GM23338 (cell line): Measurements from ENCODE around the gene DGKG. TPM values are rescaled to one million over a fixed set of nuclear protein-coding genes. Genes with fewer than 3 reads are reported as not detected.

Source experiments
- ATAC-seq: fragments of 200-7000 bp; cut with Tn5 transposase; 3 replicates; pipeline ENCODE4 v1.9.1; 2020
- DNase-seq: peaks from one replicate; pipeline ENCODE4 v3.0.0-alpha.2; 2015; ENCODE audit warnings: low spot score
- H2AFZ ChIP-seq: fragments of 200-600 bp; sonication (generic); 2 replicates; pipeline ENCODE4 v1.8.0; 2016; ENCODE audit warnings: antibody characterized with exemption, mild to moderate bottlenecking, moderate library complexity
- H3F3A ChIP-seq: fragments of 200-600 bp; sonication (generic); replicated peaks from 2 replicates; pipeline ENCODE4 v1.8.0; 2017; ENCODE audit warnings: antibody characterized with exemption, mixed run types, low read depth
- H3K27ac ChIP-seq: fragments of 200-600 bp; sonication (generic); 2 replicates; pipeline ENCODE4 v1.6.1; 2016; ENCODE audit warnings: low read depth
- H3K27me3 ChIP-seq: fragments of 200-600 bp; sonication (generic); 2 replicates; pipeline ENCODE4 v1.8.0; 2016; ENCODE audit warnings: mild to moderate bottlenecking, mixed run types, moderate library complexity; ENCODE audit not compliant: insufficient read depth
- H3K36me3 ChIP-seq: fragments of 200-600 bp; sonication (generic); 2 replicates; pipeline ENCODE4 v1.8.0; 2016; ENCODE audit warnings: mild to moderate bottlenecking; ENCODE audit not compliant: insufficient read depth
- H3K4me1 ChIP-seq: fragments of 200-600 bp; sonication (generic); 2 replicates; pipeline ENCODE4 v1.8.0; 2016; ENCODE audit warnings: mild to moderate bottlenecking, moderate library complexity; ENCODE audit not compliant: insufficient read depth
- H3K4me2 ChIP-seq: fragments of 200-600 bp; sonication (generic); 2 replicates; pipeline ENCODE4 v1.7.1; 2017; ENCODE audit warnings: mixed run types
- H3K4me3 ChIP-seq: fragments of 200-600 bp; sonication (generic); 2 replicates; pipeline ENCODE4 v1.6.1; 2016; ENCODE audit warnings: mixed run types
- H3K79me2 ChIP-seq: fragments of 200-600 bp; sonication (generic); replicated peaks from 2 replicates; pipeline ENCODE4 v1.8.0; 2017; ENCODE audit warnings: mild to moderate bottlenecking; ENCODE audit not compliant: insufficient read depth
- H3K9me2 ChIP-seq: fragments of 200-600 bp; sonication (generic); 2 replicates; pipeline ENCODE4 v1.8.0; 2017; ENCODE audit not compliant: insufficient read depth
- H4K20me1 ChIP-seq: fragments of 200-600 bp; sonication (generic); replicated peaks from 2 replicates; pipeline ENCODE4 v1.8.0; 2017; ENCODE audit warnings: mild to moderate bottlenecking; ENCODE audit not compliant: insufficient read depth
- H3K27ac Mint-ChIP-seq: 2 replicates; pipeline ENCODE4 v1.8.0; 2020; ENCODE audit warnings: inconsistent platforms, mild to moderate bottlenecking, moderate library complexity, mixed read lengths
- H3K27me3 Mint-ChIP-seq: 3 replicates; pipeline ENCODE4 v1.8.0; 2022; ENCODE audit warnings: low read depth, mild to moderate bottlenecking, moderate library complexity, mixed read lengths, inconsistent platforms; ENCODE audit not compliant: insufficient read depth, poor library complexity
- H3K36me3 Mint-ChIP-seq: 3 replicates; pipeline ENCODE4 v1.8.0; 2021; ENCODE audit warnings: low read depth, mild to moderate bottlenecking, inconsistent platforms, moderate library complexity, mixed read lengths
- H3K4me1 Mint-ChIP-seq: 3 replicates; pipeline ENCODE4 v1.8.0; 2020; ENCODE audit warnings: mild to moderate bottlenecking, inconsistent platforms, mixed read lengths
- H3K4me3 Mint-ChIP-seq: 3 replicates; pipeline ENCODE4 v1.8.0; 2021; ENCODE audit warnings: moderate library complexity, mild to moderate bottlenecking, inconsistent platforms, mixed read lengths
- H3K9me3 Mint-ChIP-seq: 3 replicates; pipeline ENCODE4 v1.8.0; 2020; ENCODE audit warnings: moderate library complexity, mild to moderate bottlenecking, inconsistent platforms, mixed read lengths
- EZH2 ChIP-seq: fragments of 200-600 bp; sonication (generic); IDR thresholded peaks from one replicate; pipeline ENCODE4 v1.8.0; 2017; ENCODE audit warnings: antibody characterized with exemption, mild to moderate bottlenecking, low read depth; ENCODE audit not compliant: unreplicated experiment
- EZH2phosphoT487 ChIP-seq: fragments of 200-600 bp; sonication (generic); IDR thresholded peaks from one replicate; pipeline ENCODE4 v1.8.1; 2018; ENCODE audit warnings: antibody characterized with exemption; ENCODE audit not compliant: unreplicated experiment
- POLR2AphosphoS5 ChIP-seq: IDR thresholded peaks from 2 replicates; pipeline ENCODE4 v1.6.1; 2016; ENCODE audit warnings: antibody characterized with exemption, low read depth
- REST ChIP-seq: IDR thresholded peaks from one replicate; pipeline ENCODE4 v1.6.1; 2018; ENCODE audit warnings: antibody characterized with exemption; ENCODE audit not compliant: unreplicated experiment
- STAT1 ChIP-seq: IDR thresholded peaks from one replicate; pipeline ENCODE4 v1.6.1; 2016; ENCODE audit warnings: antibody characterized with exemption; ENCODE audit not compliant: unreplicated experiment
- ZNF114 ChIP-seq: fragments of 250-450 bp; sonication (Bioruptor Pico); IDR thresholded peaks from 2 replicates; pipeline ENCODE4 v1.5.0; 2020; ENCODE audit warnings: mild to moderate bottlenecking, moderate library complexity
- ZNF331 ChIP-seq: fragments of 250-450 bp; sonication (Bioruptor Pico); IDR thresholded peaks from 2 replicates; pipeline ENCODE4 v1.5.0; 2020; ENCODE audit warnings: low read depth, mild to moderate bottlenecking, moderate library complexity
- polyA plus RNA-seq: library from polyadenylated mRNA; unstranded; fragments of >200 nt; fragmentation: Nextera tagmentation; extraction: Ambion mirVana; gene quantifications from 2 replicates; pipeline ENCODE4 v1.2.1, GENCODE V29; 2016
- total RNA-seq: library from RNA; depleted of rRNA; stranded (reverse); fragments of >200 nt; shearing (Covaris generic); gene quantifications from 2 replicates; pipeline ENCODE4 v1.2.3, GENCODE V29; 2014
- TF ChIP-seq, protein P1 (sequence below), 2 experiments: fragments of 200-600 bp in 1 of 2; sonication (generic) in 1 of 2; conservative IDR thresholded peaks; 2 replicates each; pipeline versions ENCODE4 v1.5.1 to v1.6.1; 2016 to 2017; ENCODE audit warnings: antibody characterized with exemption in 2 of 2, low read depth in 2 of 2, mild to moderate bottlenecking in 2 of 2, moderate library complexity in 1 of 2
- TF ChIP-seq, protein P2 (sequence below): IDR thresholded peaks from 2 replicates; pipeline ENCODE4 v1.6.1; 2016; ENCODE audit warnings: antibody characterized with exemption

The DGKG gene
- total and polyA plus RNA-seq, 2 experiments from 2014 or later, result 0.14 to 0.31 TPM

DNA sequence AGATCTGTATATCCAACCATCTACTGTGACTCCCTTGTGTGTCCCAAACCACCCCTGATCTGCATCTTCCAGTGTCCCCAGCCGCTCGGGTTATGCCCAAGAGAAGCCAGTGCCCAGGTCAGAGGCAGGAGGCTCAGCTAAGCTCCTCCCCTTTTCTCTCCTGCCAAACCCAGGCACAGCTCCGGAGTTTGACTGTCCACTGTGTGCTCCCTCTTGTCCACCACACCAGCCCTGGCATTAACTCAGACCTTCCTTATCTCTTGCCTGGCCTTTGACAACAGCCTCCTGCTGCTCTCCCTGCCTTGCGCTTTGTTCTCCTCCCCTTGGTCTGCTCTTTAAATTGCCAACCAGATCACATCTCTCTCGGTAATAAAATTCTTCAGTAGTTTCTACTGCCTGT lies 39.3 kb downstream of the DGKG start:
- Mint-ChIP-seq H3K4me3 (no peak overlapping the region), H3K27ac (no peak overlapping the region), H3K36me3 (no peaks in the 10 kb centered on the region), H3K27me3 (peaks cover 3% of the 10 kb centered on the region), H3K9me3 (no peaks in the 10 kb centered on the region), H3K4me1 (no peaks in the 10 kb centered on the region)
- DNase-seq (no peak), ATAC-seq (no peak)
- H3K27me3 ChIP-seq, result no peaks in the 10 kb centered on the region
- H3K9me2 ChIP-seq, result peaks cover 2% of the 10 kb centered on the region; the same call in 1 of the 2 replicates
- H4K20me1 ChIP-seq, result no peaks in the 10 kb centered on the region
- no peak overlapping the region for H3K4me3 ChIP-seq
- H3F3A ChIP-seq, result no peaks in the 10 kb centered on the region
- TF ChIP-seq ZNF114 (CRISPR knock-in tag) (no peak), POLR2AphosphoS5 (no peak), EZH2 (no peak), ZNF331 (CRISPR knock-in tag) (no peak)
- no peak overlapping the region for H3K27ac ChIP-seq
- no peaks in the 10 kb centered on the region for H3K36me3 ChIP-seq
- no peak overlapping the region for H3K4me2 ChIP-seq
- H3K4me1 ChIP-seq, result no peaks in the 10 kb centered on the region
- no peaks in the 10 kb centered on the region for H3K79me2 ChIP-seq
- no peak overlapping the region for H2AFZ ChIP-seq

- no peak overlapping the region for H3K27ac Mint-ChIP-seq
- Histone ChIP-seq H2AFZ (no peak overlapping the region), H3F3A (no peaks in the 10 kb centered on the region), H3K36me3 (no peaks in the 10 kb centered on the region), H3K79me2 (no peaks in the 10 kb centered on the region), H4K20me1 (no peaks in the 10 kb centered on the region), H3K4me2 (no peak overlapping the region), H3K27me3 (no peaks in the 10 kb centered on the region), H3K27ac (no peak overlapping the region), H3K9me2 (peaks cover 2% of the 10 kb centered on the region; the same call in 1 of the 2 replicates), H3K4me3 (no peak overlapping the region), H3K4me1 (no peaks in the 10 kb centered on the region)
- H3K27me3 Mint-ChIP-seq, result peaks cover 3% of the 10 kb centered on the region
- TF ChIP-seq, protein P1, sequence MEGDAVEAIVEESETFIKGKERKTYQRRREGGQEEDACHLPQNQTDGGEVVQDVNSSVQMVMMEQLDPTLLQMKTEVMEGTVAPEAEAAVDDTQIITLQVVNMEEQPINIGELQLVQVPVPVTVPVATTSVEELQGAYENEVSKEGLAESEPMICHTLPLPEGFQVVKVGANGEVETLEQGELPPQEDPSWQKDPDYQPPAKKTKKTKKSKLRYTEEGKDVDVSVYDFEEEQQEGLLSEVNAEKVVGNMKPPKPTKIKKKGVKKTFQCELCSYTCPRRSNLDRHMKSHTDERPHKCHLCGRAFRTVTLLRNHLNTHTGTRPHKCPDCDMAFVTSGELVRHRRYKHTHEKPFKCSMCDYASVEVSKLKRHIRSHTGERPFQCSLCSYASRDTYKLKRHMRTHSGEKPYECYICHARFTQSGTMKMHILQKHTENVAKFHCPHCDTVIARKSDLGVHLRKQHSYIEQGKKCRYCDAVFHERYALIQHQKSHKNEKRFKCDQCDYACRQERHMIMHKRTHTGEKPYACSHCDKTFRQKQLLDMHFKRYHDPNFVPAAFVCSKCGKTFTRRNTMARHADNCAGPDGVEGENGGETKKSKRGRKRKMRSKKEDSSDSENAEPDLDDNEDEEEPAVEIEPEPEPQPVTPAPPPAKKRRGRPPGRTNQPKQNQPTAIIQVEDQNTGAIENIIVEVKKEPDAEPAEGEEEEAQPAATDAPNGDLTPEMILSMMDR (conservative IDR thresholded peaks at IDR 0.05; ENCODE audit: low read depth in 2 of 2), result no peak
- TF ChIP-seq, protein P2, sequence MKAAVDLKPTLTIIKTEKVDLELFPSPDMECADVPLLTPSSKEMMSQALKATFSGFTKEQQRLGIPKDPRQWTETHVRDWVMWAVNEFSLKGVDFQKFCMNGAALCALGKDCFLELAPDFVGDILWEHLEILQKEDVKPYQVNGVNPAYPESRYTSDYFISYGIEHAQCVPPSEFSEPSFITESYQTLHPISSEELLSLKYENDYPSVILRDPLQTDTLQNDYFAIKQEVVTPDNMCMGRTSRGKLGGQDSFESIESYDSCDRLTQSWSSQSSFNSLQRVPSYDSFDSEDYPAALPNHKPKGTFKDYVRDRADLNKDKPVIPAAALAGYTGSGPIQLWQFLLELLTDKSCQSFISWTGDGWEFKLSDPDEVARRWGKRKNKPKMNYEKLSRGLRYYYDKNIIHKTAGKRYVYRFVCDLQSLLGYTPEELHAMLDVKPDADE, result no peak
- no peak overlapping the region for H3K4me3 Mint-ChIP-seq
- no peak for ATAC-seq
- H3K4me1 Mint-ChIP-seq, result no peaks in the 10 kb centered on the region
- no peaks in the 10 kb centered on the region for H3K9me3 Mint-ChIP-seq
- H3K36me3 Mint-ChIP-seq, result no peaks in the 10 kb centered on the region
- DNase-seq, result no peak
Observed at GRCh38 chr3:186321746-186322145, 40.3 kb downstream of the DGKG start.

GRCh38 chr3:186320862-186321568 lies 41.0 kb downstream of the DGKG start:
- Mint-ChIP-seq H3K27ac (no peak overlapping the region), H3K27me3 (peaks cover 3% of the 10 kb centered on the region), H3K9me3 (no peaks in the 10 kb centered on the region), H3K4me1 (no peaks in the 10 kb centered on the region), H3K4me3 (no peak overlapping the region), H3K36me3 (no peaks in the 10 kb centered on the region)
- DNase-seq (no peak), ATAC-seq (no peak)
- H3K4me2 ChIP-seq, result no peak overlapping the region
- H3K27ac ChIP-seq, result no peak overlapping the region
- H3K4me3 ChIP-seq, result no peak overlapping the region
- H3K36me3 ChIP-seq, result no peaks in the 10 kb centered on the region
- H3K79me2 ChIP-seq, result no peaks in the 10 kb centered on the region
- no peaks in the 10 kb centered on the region for H3K27me3 ChIP-seq
- H3K9me2 ChIP-seq, result peaks cover 3% of the 10 kb centered on the region; the same call in 1 of the 2 replicates
- no peaks in the 10 kb centered on the region for H3F3A ChIP-seq
- no peaks in the 10 kb centered on the region for H4K20me1 ChIP-seq
- no peaks in the 10 kb centered on the region for H3K4me1 ChIP-seq
- H2AFZ ChIP-seq, result no peak overlapping the region
- TF ChIP-seq REST (no peak), STAT1 (no peak), EZH2 (no peak), POLR2AphosphoS5 (no peak), EZH2phosphoT487 (no peak)
- TF ChIP-seq, protein P1 (conservative IDR thresholded peaks at IDR 0.05; ENCODE audit: low read depth in 2 of 2), result no peak
